Measurements from ENCODE around the gene CCT6A. TPM values are rescaled to one million over a fixed set of nuclear protein-coding genes. Genes with fewer than 3 reads are reported as not detected.
"Not testable (repeated sequence)": the region's sequence is repeated elsewhere in the genome, so short reads cannot be mapped to it uniquely, and the experiment has no call there.

Gene CCT6A
- total RNA-seq, 4 donors from 2014 or later: 88.7 to 147 (median 118) TPM

GRCh38 chr7:56009695-56010094, 41.9 kb upstream of the CCT6A start:
- H3K27ac ChIP-seq: peak overlapping the region; percentile 6 to 48 (median 39)
- peak; percentile 44 to 63 for DNase-seq
- H3K9me3 ChIP-seq: no peaks in the 10 kb centered on the region
- intact Hi-C loops (cut with DNase I): no loop called here
- WGBS, 2 donors: 42 to 48% methylated on average over 7 of the region's 7 CpGs
- TF ChIP-seq POLR2A (IDR thresholded peaks at IDR 0.05) (no peak), CTCF (IDR thresholded peaks at IDR 0.05) (no peak)
- H3K27me3 ChIP-seq: no peaks in the 10 kb centered on the region
- no peak overlapping the region for H3K4me3 ChIP-seq (replicated peaks in 1 of 3)
- H3K36me3 ChIP-seq: no peaks in the 10 kb centered on the region
- H3K4me1 ChIP-seq: no peaks in the 10 kb centered on the region

- H3K27me3 ChIP-seq; H3K9me3 ChIP-seq; H3K27ac ChIP-seq; H3K36me3 ChIP-seq; H3K4me1 ChIP-seq; H3K4me3 ChIP-seq (replicated peaks in 1 of 3); intact Hi-C loops (cut with DNase I); DNase-seq: not testable (repeated sequence)
- 95 to 96% methylated on average over 3 of the region's 3 CpGs for WGBS, 2 donors
Observed at GRCh38 chr7:56017015-56017414, 34.5 kb upstream of the CCT6A start.

GRCh38 chr7:56019501-56019900, 32.1 kb upstream of the CCT6A start:
- no peak for TF ChIP-seq POLR2A (IDR thresholded peaks at IDR 0.05)
- no peak for TF ChIP-seq CTCF (IDR thresholded peaks at IDR 0.05)
- H3K36me3 ChIP-seq: peaks cover 0 to 6% of the 10 kb centered on the region in 2 donors
- no peaks in the 10 kb centered on the region for H3K27me3 ChIP-seq
- no peak for DNase-seq
- no peaks in the 10 kb centered on the region for H3K9me3 ChIP-seq
- no peak overlapping the region for H3K4me3 ChIP-seq (replicated peaks in 1 of 3)
- 79 to 97% methylated on average over 7 to 9 of the region's 9 CpGs for WGBS, 2 donors
- H3K27ac ChIP-seq: no peak overlapping the region
- intact Hi-C loops (cut with DNase I): no loop called here
- no peaks in the 10 kb centered on the region for H3K4me1 ChIP-seq

GRCh38 chr7:56023500-56023899, 28.1 kb upstream of the CCT6A start:
- DNase-seq: no peak
- Histone ChIP-seq H3K9me3 (no peaks in the 10 kb centered on the region), H3K27ac (no peak overlapping the region), H3K4me1 (no peaks in the 10 kb centered on the region), H3K4me3 (replicated peaks in 1 of 3) (no peak overlapping the region), H3K27me3 (no peaks in the 10 kb centered on the region), H3K36me3 (peaks cover 0 to 6% of the 10 kb centered on the region in 2 donors)
- intact Hi-C loops (cut with DNase I): no loop called here
- TF ChIP-seq POLR2A (IDR thresholded peaks at IDR 0.05) (no peak), CTCF (IDR thresholded peaks at IDR 0.05) (no peak)

GRCh38 chr7:56026538-56026937, 25.0 kb upstream of the CCT6A start:
- no peaks in the 10 kb centered on the region for H3K4me1 ChIP-seq
- H3K9me3 ChIP-seq: no peaks in the 10 kb centered on the region
- no peak overlapping the region for H3K4me3 ChIP-seq (replicated peaks in 1 of 3)
- no peaks in the 10 kb centered on the region for H3K27me3 ChIP-seq
- intact Hi-C loops (cut with DNase I): no loop called here
- no peaks in the 10 kb centered on the region for H3K36me3 ChIP-seq
- no peak for DNase-seq
- TF ChIP-seq CTCF (IDR thresholded peaks at IDR 0.05) (no peak), POLR2A (IDR thresholded peaks at IDR 0.05) (no peak)
- WGBS, 2 donors: 95 to 98% methylated on average over 2 of the region's 2 CpGs
- no peak overlapping the region for H3K27ac ChIP-seq

Data from thyroid gland (tissue), 4 donors.